ENCODE data around the gene KRTCAP3. TPM values are rescaled to one million over a fixed set of nuclear protein-coding genes. Genes with fewer than 3 reads are reported as not detected.

Gene KRTCAP3
- total RNA-seq, 4 donors from 2014 or later: 18.0 to 112 (median 47.8) TPM

DNA sequence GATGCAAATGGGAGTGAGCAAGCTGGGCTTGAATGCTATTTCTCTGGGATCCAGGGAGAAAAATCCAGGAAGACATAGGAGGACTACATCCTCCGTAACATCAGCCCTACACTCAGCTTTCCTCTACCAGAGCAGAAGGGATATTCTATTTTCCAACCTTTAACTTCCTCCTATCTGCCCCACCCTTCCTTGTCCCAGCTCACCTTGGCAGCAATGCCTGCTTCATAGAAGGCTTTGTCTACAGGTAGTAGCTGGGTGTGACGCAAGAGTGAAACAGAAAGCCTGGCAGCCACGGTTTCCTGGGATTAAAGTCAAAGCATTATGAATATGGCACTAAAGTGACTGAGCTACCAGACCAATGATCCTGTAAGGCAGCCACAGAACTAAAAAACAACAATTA lies 3.9 kb downstream of the KRTCAP3 start:
- H3K4me1 ChIP-seq: peaks cover 3 to 28% (median 14%) of the 10 kb centered on the region in 4 donors
- 29 to 50% methylated on average over 1 to 3 of the region's 3 CpGs for WGBS, 2 donors (ENCODE audit: low coverage in 1 of 2)
- H3K4me3 ChIP-seq: peak overlapping the region in 1 of 4 donors; percentile 27
- peaks cover 0 to 17% (median 4%) of the 10 kb centered on the region in 4 donors for H3K36me3 ChIP-seq
- H3K9me3 ChIP-seq: no peaks in the 10 kb centered on the region
- peak overlapping the region; percentile 81 to 89 (median 85) for H3K27ac ChIP-seq
- no peaks in the 10 kb centered on the region for H3K27me3 ChIP-seq
- DNase-seq: peak; percentile 86
- TF ChIP-seq POLR2A (IDR thresholded peaks at IDR 0.05) (peak; percentile 88), CTCF (IDR thresholded peaks at IDR 0.05) (no peak), POLR2AphosphoS5 (IDR thresholded peaks at IDR 0.05) (peak; percentile 53 to 83 (median 80))
- in situ Hi-C loops (cut with MboI; ENCODE audit: low pct_ligation_motif_present in 1 of 4, low pct_unique_long_range_greater_than_20kb in 1 of 4, low sequenced_read_pairs in 3 of 4): no loop called here
- intact Hi-C loops (cut with DNase I; ENCODE audit: low total_unique reads): no loop called here

DNA sequence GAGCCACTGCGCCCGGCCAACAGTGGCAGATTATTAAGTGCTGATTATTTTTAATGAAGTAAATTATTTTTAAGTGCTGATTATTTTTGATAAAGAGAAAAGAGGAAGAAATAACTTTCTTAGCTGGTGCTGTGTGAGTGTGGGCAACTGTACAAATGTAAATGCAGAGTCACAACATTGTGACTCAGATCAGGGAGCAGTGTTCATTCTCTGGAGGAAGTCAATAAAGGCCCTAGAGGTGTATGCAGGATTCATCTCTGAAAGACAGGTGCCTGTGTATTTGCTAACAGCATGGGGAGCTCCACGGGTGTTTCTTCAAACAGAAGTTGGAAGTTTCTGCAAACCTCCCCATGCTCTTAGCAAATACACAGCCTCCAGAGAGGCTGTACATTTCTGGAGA lies 6.2 kb downstream of the KRTCAP3 start:
- in situ Hi-C loops (cut with MboI; ENCODE audit: low pct_ligation_motif_present in 1 of 4, low pct_unique_long_range_greater_than_20kb in 1 of 4, low sequenced_read_pairs in 3 of 4) (no loop called here), intact Hi-C loops (cut with DNase I; ENCODE audit: low total_unique reads) (no loop called here)
- H3K9me3 ChIP-seq: no peaks in the 10 kb centered on the region
- 64 to 100% methylated on average over 1 to 3 of the region's 3 CpGs for WGBS, 2 donors (ENCODE audit: low coverage in 1 of 2)
- H3K36me3 ChIP-seq: peaks cover 0 to 8% (median 1%) of the 10 kb centered on the region in 4 donors
- peaks cover 0 to 13% (median 7%) of the 10 kb centered on the region in 4 donors for H3K4me1 ChIP-seq
- H3K27me3 ChIP-seq: no peaks in the 10 kb centered on the region
- no peak for DNase-seq
- no peak overlapping the region for H3K27ac ChIP-seq
- no peak overlapping the region for H3K4me3 ChIP-seq
- no peak for TF ChIP-seq EP300 (IDR thresholded peaks at IDR 0.05; ENCODE audit: low read depth)
- no peak for TF ChIP-seq CTCF (IDR thresholded peaks at IDR 0.05)

DNA sequence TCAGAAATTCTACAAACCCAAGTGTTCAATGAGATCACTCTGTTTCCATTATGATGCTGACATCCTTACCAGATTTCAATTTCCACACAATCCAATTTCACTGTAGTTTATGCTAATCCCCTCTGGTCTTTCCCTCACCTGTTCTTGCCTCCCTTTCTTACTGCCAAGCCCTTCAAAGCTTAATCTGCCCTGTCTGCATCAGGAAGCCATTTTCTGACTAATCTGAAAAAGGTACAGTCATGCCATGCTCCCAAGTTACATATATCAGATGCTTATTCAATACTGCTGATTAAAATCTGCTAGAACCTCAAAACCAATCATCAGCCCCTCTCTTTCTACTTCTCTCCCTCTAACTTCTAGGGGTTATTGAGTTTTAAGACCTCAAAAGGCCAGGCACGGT lies 8.9 kb downstream of the KRTCAP3 start:
- Histone ChIP-seq H3K27ac (no peak overlapping the region), H3K4me3 (no peak overlapping the region), H3K4me1 (peaks cover 0 to 2% (median 0%) of the 10 kb centered on the region in 4 donors), H3K27me3 (no peaks in the 10 kb centered on the region), H3K36me3 (peaks cover 0 to 8% (median 1%) of the 10 kb centered on the region in 4 donors), H3K9me3 (no peaks in the 10 kb centered on the region)
- in situ Hi-C loops (cut with MboI; ENCODE audit: low pct_ligation_motif_present in 1 of 4, low pct_unique_long_range_greater_than_20kb in 1 of 4, low sequenced_read_pairs in 3 of 4): no loop called here
- intact Hi-C loops (cut with DNase I; ENCODE audit: low total_unique reads): no loop called here
- WGBS, 2 donors (ENCODE audit: low coverage in 1 of 2): 100% methylated on average over 1 of the region's 1 CpG; no CpG with 5 or more reads in 1 of the 2 donors
- TF ChIP-seq EP300 (IDR thresholded peaks at IDR 0.05; ENCODE audit: low read depth): no peak
- TF ChIP-seq POLR2A (IDR thresholded peaks at IDR 0.05): no peak
- no peak for TF ChIP-seq POLR2AphosphoS5 (IDR thresholded peaks at IDR 0.05)
- no peak for TF ChIP-seq CTCF (IDR thresholded peaks at IDR 0.05)
- no peak for DNase-seq

GRCh38 chr2:27453968-27454367 lies 11.8 kb downstream of the KRTCAP3 start:
- no peaks in the 10 kb centered on the region for H3K4me1 ChIP-seq
- in situ Hi-C loops (cut with MboI; ENCODE audit: low pct_ligation_motif_present in 1 of 4, low pct_unique_long_range_greater_than_20kb in 1 of 4, low sequenced_read_pairs in 3 of 4): no loop called here
- WGBS, 2 donors (ENCODE audit: low coverage in 1 of 2): 89 to 100% methylated on average over 1 to 7 of the region's 7 CpGs
- H3K4me3 ChIP-seq: no peak overlapping the region
- TF ChIP-seq CTCF (IDR thresholded peaks at IDR 0.05) (no peak), POLR2A (IDR thresholded peaks at IDR 0.05) (no peak), POLR2AphosphoS5 (IDR thresholded peaks at IDR 0.05) (no peak), EP300 (IDR thresholded peaks at IDR 0.05; ENCODE audit: low read depth) (no peak)
- no peak overlapping the region for H3K27ac ChIP-seq
- no peaks in the 10 kb centered on the region for H3K9me3 ChIP-seq
- H3K27me3 ChIP-seq: no peaks in the 10 kb centered on the region
- DNase-seq: no peak
- H3K36me3 ChIP-seq: peaks cover 0 to 7% (median 3%) of the 10 kb centered on the region in 4 donors
- intact Hi-C loops (cut with DNase I; ENCODE audit: low total_unique reads): no loop called here

Measured in transverse colon (tissue), 4 donors.